WTC11 (cell line): ENCODE measurements around the gene ZNF213. TPM values are rescaled to one million over a fixed set of nuclear protein-coding genes. Genes with fewer than 3 reads are reported as not detected.
A peak's percentile ranks its signal among the peaks of the same experiment; 100 is the strongest.

Experiments used
- ATAC-seq: fragments of 200-7000 bp; cut with Tn5 transposase; 2 replicates; pipeline ENCODE4 v1.10.0; 2021; ENCODE audit warnings: mild to moderate bottlenecking, moderate library complexity
- CTCF ChIA-PET: fragments of 300-600 bp; sonication (Branson Sonifier 250); formaldehyde crosslinking; loops from one replicate; lab custom pipeline; 2021; ENCODE audit warnings: antibody characterized with exemption; lab: Charles Lee
- POLR2A ChIA-PET: fragments of 350-600 bp; sonication (Branson Sonifier 250); formaldehyde crosslinking; loops from one replicate; lab custom pipeline; 2021; ENCODE audit warnings: antibody characterized with exemption; lab: Charles Lee
- DNase-seq: peaks from one replicate; pipeline ENCODE4 v3.0.0; 2021; ENCODE audit warnings: low spot score
- H3K27ac Mint-ChIP-seq: 2 replicates; pipeline ENCODE4 v1.8.0; 2021; ENCODE audit warnings: mixed read lengths
- H3K27me3 Mint-ChIP-seq: 2 replicates; pipeline ENCODE4 v1.8.0; 2021; ENCODE audit warnings: low read depth, mild to moderate bottlenecking, moderate library complexity, mixed read lengths
- H3K36me3 Mint-ChIP-seq: 2 replicates; pipeline ENCODE4 v1.8.0; 2021; ENCODE audit warnings: mixed read lengths
- H3K4me1 Mint-ChIP-seq: 2 replicates; pipeline ENCODE4 v1.8.0; 2022; ENCODE audit warnings: mixed read lengths
- H3K4me3 Mint-ChIP-seq: 2 replicates; pipeline ENCODE4 v1.8.0; 2021; ENCODE audit warnings: mild to moderate bottlenecking, moderate library complexity, mixed read lengths
- H3K9me3 Mint-ChIP-seq: 2 replicates; pipeline ENCODE4 v1.8.0; 2021; ENCODE audit warnings: mixed read lengths
- AFF4 ChIP-seq: sonication (generic); formaldehyde crosslinking; IDR thresholded peaks from 2 replicates; pipeline ENCODE4 v1.8.1; 2023; ENCODE audit warnings: mild to moderate bottlenecking, missing genetic modification reagents, borderline replicate concordance
- CBFB ChIP-seq: sonication (generic); formaldehyde crosslinking; IDR thresholded peaks from 2 replicates; pipeline ENCODE4 v1.8.1; 2022; ENCODE audit warnings: mild to moderate bottlenecking, low read depth, missing genetic modification reagents
- E2F1 ChIP-seq: sonication (generic); formaldehyde crosslinking; IDR thresholded peaks from 2 replicates; pipeline ENCODE4 v1.8.0; 2022; ENCODE audit warnings: mild to moderate bottlenecking, missing genetic modification reagents
- E2F4 ChIP-seq: sonication (generic); formaldehyde crosslinking; IDR thresholded peaks from 2 replicates; pipeline ENCODE4 v1.8.1; 2022; ENCODE audit warnings: low read depth, mild to moderate bottlenecking, moderate library complexity, missing genetic modification reagents, borderline replicate concordance
- ETV6 ChIP-seq: sonication (generic); formaldehyde crosslinking; IDR thresholded peaks from 2 replicates; pipeline ENCODE4 v1.8.1; 2022; ENCODE audit warnings: mild to moderate bottlenecking, missing genetic modification reagents
- FOXK1 ChIP-seq: sonication (generic); formaldehyde crosslinking; IDR thresholded peaks from 2 replicates; pipeline ENCODE4 v1.8.0; 2022; ENCODE audit warnings: mild to moderate bottlenecking, moderate library complexity, missing genetic modification reagents
- GABPB1 ChIP-seq: sonication (generic); formaldehyde crosslinking; IDR thresholded peaks from 2 replicates; pipeline ENCODE4 v1.8.1; 2023; ENCODE audit warnings: mild to moderate bottlenecking, missing genetic modification reagents
- KAT7 ChIP-seq: sonication (generic); formaldehyde crosslinking; IDR thresholded peaks from 2 replicates; pipeline ENCODE4 v1.8.1; 2023; ENCODE audit warnings: missing genetic modification reagents, mild to moderate bottlenecking, borderline replicate concordance
- PRDM15 ChIP-seq: sonication (generic); formaldehyde crosslinking; IDR thresholded peaks from 2 replicates; pipeline ENCODE4 v1.8.0; 2022; ENCODE audit warnings: missing genetic modification reagents
- RORB ChIP-seq: fragments of 250-450 bp; sonication (Bioruptor Pico); IDR thresholded peaks from 2 replicates; pipeline ENCODE4 v1.9.0; 2021; ENCODE audit warnings: mild to moderate bottlenecking
- SMAD3 ChIP-seq: sonication (generic); formaldehyde crosslinking; IDR thresholded peaks from 2 replicates; pipeline ENCODE4 v1.8.0; 2022; ENCODE audit warnings: missing genetic modification reagents, mild to moderate bottlenecking, borderline replicate concordance
- SP1 ChIP-seq: sonication (generic); formaldehyde crosslinking; conservative IDR thresholded peaks from 2 replicates; pipeline ENCODE4 v1.8.1; 2022; ENCODE audit warnings: missing genetic modification reagents
- ZNF232 ChIP-seq: sonication (generic); formaldehyde crosslinking; IDR thresholded peaks from 2 replicates; pipeline ENCODE4 v1.8.0; 2022; ENCODE audit warnings: mild to moderate bottlenecking, missing genetic modification reagents
- ZNF423 ChIP-seq: fragments of 250-450 bp; sonication (Bioruptor Pico); IDR thresholded peaks from 2 replicates; pipeline ENCODE4 v2.1.2; 2022; ENCODE audit warnings: mild to moderate bottlenecking, moderate library complexity
- ZNF532 ChIP-seq: fragments of 250-450 bp; sonication (Bioruptor Pico); IDR thresholded peaks from 2 replicates; pipeline ENCODE4 v1.9.0; 2021; ENCODE audit warnings: mild to moderate bottlenecking, borderline replicate concordance
- ZNF671 ChIP-seq: fragments of 250-450 bp; sonication (Bioruptor Pico); IDR thresholded peaks from 2 replicates; pipeline ENCODE4 v1.8.0; 2021; ENCODE audit warnings: mild to moderate bottlenecking
- total RNA-seq: library from RNA; stranded (reverse); gene quantifications from 3 replicates; pipeline ENCODE4 v1.2.3, GENCODE V29; 2021

Gene ZNF213
- total RNA-seq, 1 experiment from 2014 or later, result 11.6 TPM

- H3K4me1 Mint-ChIP-seq, result peaks cover 56% of the 10 kb centered on the region
- no peaks in the 10 kb centered on the region; the same call in 1 of the 2 replicates for H3K27me3 Mint-ChIP-seq
- H3K36me3 Mint-ChIP-seq, result peaks cover 7% of the 10 kb centered on the region
- peak overlapping the region; percentile 99 for H3K27ac Mint-ChIP-seq
- ChIA-PET POLR2A (interaction anchor here (0.9 to 1.3 kb wide), 8 partner anchors 16 to 92 kb away, joined by 3 to 14 read pairs (median 4); partner anchors contain the start of genes TNFRSF12A and ZNF213), CTCF (interaction anchor here (0.6 to 8.5 kb wide), 22 partner anchors 10 to 285 kb away, joined by 3 to 68 read pairs (median 8); partner anchors contain the start of genes PRSS21, TNFRSF12A, ZNF205 and ZNF213)
- H3K9me3 Mint-ChIP-seq, result no peaks in the 10 kb centered on the region
- ATAC-seq (peak; percentile 23), DNase-seq (peak; percentile 72)
- peak; percentile 37; the same call in 1 of the 2 replicates for TF ChIP-seq FOXK1 (CRISPR knock-in tag)
- TF ChIP-seq AFF4 (CRISPR knock-in tag), result no peak
- no peak for TF ChIP-seq E2F1 (CRISPR knock-in tag)
- 0 out of 2 replicates have a peak, but pooled peaks have one; percentile 32 for TF ChIP-seq KAT7 (CRISPR knock-in tag)
- no peak for TF ChIP-seq CBFB (CRISPR knock-in tag)
- TF ChIP-seq ZNF232 (CRISPR knock-in tag), result no peak
- no peak for TF ChIP-seq E2F4
- peak; percentile 98 for TF ChIP-seq ETV6
- no peak for TF ChIP-seq PRDM15 (CRISPR knock-in tag)
- peak; percentile 47; the same call in 1 of the 2 replicates for TF ChIP-seq SP1 (CRISPR knock-in tag)
- no peak for TF ChIP-seq SMAD3 (CRISPR knock-in tag)
- H3K4me3 Mint-ChIP-seq, result peak overlapping the region; percentile 61
Observed at GRCh38 chr16:3101841-3102470, 32.9 kb upstream of the ZNF213 start.

GRCh38 chr16:3106205-3106928 is 28.5 kb upstream of the ZNF213 start:
- Mint-ChIP-seq H3K27ac (peak overlapping the region; percentile 89), H3K4me3 (peak overlapping the region; percentile 68), H3K9me3 (no peaks in the 10 kb centered on the region), H3K36me3 (no peaks in the 10 kb centered on the region), H3K27me3 (no peaks in the 10 kb centered on the region; the same call in 1 of the 2 replicates), H3K4me1 (peaks cover 37% of the 10 kb centered on the region)
- ATAC-seq (peak; percentile 76), DNase-seq (peak; percentile 95)
- ChIA-PET CTCF (interaction anchor here (0.5 to 2.5 kb wide), 13 partner anchors 9 to 1919 kb away, joined by 3 to 25 read pairs (median 4); no protein-coding TSS in a partner anchor), POLR2A (interaction anchor here (0.6 to 1.3 kb wide), 3 partner anchors 9 to 96 kb away, joined by 3 to 7 read pairs (median 3); no protein-coding TSS in a partner anchor)
- TF ChIP-seq ZNF671 (no peak), ZNF423 (CRISPR knock-in tag) (no peak), GABPB1 (CRISPR knock-in tag) (peak; percentile 91), ZNF532 (no peak), RORB (no peak), SP1 (CRISPR knock-in tag) (peak; percentile 64; the same call in 1 of the 2 replicates)
